Measurements from ENCODE around the gene OR4D6. TPM values are rescaled to one million over a fixed set of nuclear protein-coding genes. Genes with fewer than 3 reads are reported as not detected.

OR4D6 gene
- polyA plus RNA-seq, 1 of the 3 experiments (the other 2 are of a cell fraction) = not detected

- H3K4me1 ChIP-seq (ENCODE audit: control insufficient read depth in 1 of 2, insufficient read depth in 2 of 2, low read depth in 1 of 2, low read length in 1 of 2) = no peaks in the 10 kb centered on the region
- DNase-seq = no peak
- H3K4me3 ChIP-seq (ENCODE audit: low read depth in 2 of 2, low read length in 1 of 2) = no peak within 1 kb of the TSS
- no peaks in the 10 kb centered on the region for H3K9me3 ChIP-seq
- H3K27me3 ChIP-seq (ENCODE audit: insufficient read depth) = peaks cover 18% of the 10 kb centered on the region; the same call in 1 of the 2 replicates
- H3K27ac ChIP-seq (ENCODE audit: low read depth in 2 of 2, low read length in 1 of 2) = no peak within 1 kb of the TSS
- no peaks in the 10 kb centered on the region for H4K20me1 ChIP-seq (ENCODE audit: insufficient read depth)
- no peaks in the 10 kb centered on the region for H3K36me3 ChIP-seq (replicated peaks in 1 of 2; ENCODE audit: control insufficient read depth in 1 of 2, insufficient read depth in 2 of 2, low read length in 1 of 2)
- POLR2A ChIA-PET = no interaction called here
- H3K79me2 ChIP-seq (ENCODE audit: insufficient read depth) = no peaks in the 10 kb centered on the region
- H3K9ac ChIP-seq = no peak within 1 kb of the TSS
- H3F3A ChIP-seq (replicated peaks; ENCODE audit: insufficient read depth) = no peaks in the 10 kb centered on the region
- no peak within 1 kb of the TSS for H2AFZ ChIP-seq (ENCODE audit: low read depth)
- CTCF ChIA-PET = no interaction called here
- H3K9me2 ChIP-seq = no peaks in the 10 kb centered on the region
- TF ChIP-seq YY1 (IDR thresholded peaks at IDR 0.05; ENCODE audit: low read depth) (no peak), MEF2A (IDR thresholded peaks at IDR 0.05; ENCODE audit: borderline replicate concordance, low read depth) (no peak), TEAD4 (IDR thresholded peaks at IDR 0.05; ENCODE audit: borderline replicate concordance, insufficient read depth) (no peak), SMC3 (IDR thresholded peaks at IDR 0.05; ENCODE audit: low read depth, low read length) (no peak), NFIC (IDR thresholded peaks at IDR 0.05; ENCODE audit: borderline replicate concordance) (no peak), MAX (IDR thresholded peaks at IDR 0.05; ENCODE audit: low read depth) (no peak), FOXM1 (IDR thresholded peaks at IDR 0.05; ENCODE audit: low read depth) (no peak), RAD21 (IDR thresholded peaks at IDR 0.05; ENCODE audit: low read length) (no peak), POLR2AphosphoS5 (IDR thresholded peaks at IDR 0.05; ENCODE audit: low read depth, low read length) (no peak), RFX5 (IDR thresholded peaks at IDR 0.05; ENCODE audit: low read length) (no peak), SIN3A (IDR thresholded peaks at IDR 0.05; ENCODE audit: borderline replicate concordance, low read depth, low read length) (no peak), RCOR1 (IDR thresholded peaks at IDR 0.05; ENCODE audit: low read length) (no peak), IRF3 (IDR thresholded peaks at IDR 0.05; ENCODE audit: low read depth, low read length) (no peak), CHD2 (IDR thresholded peaks at IDR 0.05; ENCODE audit: low read length, partially characterized antibody) (no peak), FOSL2 (IDR thresholded peaks at IDR 0.05; ENCODE audit: borderline replicate concordance, low read depth) (no peak), FOXJ3 (CRISPR knock-in tag; IDR thresholded peaks at IDR 0.05) (no peak), NRF1 (IDR thresholded peaks at IDR 0.05; ENCODE audit: low read depth, low read length) (no peak)
- TF ChIP-seq, protein P1, sequence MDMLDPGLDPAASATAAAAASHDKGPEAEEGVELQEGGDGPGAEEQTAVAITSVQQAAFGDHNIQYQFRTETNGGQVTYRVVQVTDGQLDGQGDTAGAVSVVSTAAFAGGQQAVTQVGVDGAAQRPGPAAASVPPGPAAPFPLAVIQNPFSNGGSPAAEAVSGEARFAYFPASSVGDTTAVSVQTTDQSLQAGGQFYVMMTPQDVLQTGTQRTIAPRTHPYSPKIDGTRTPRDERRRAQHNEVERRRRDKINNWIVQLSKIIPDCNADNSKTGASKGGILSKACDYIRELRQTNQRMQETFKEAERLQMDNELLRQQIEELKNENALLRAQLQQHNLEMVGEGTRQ (IDR thresholded peaks at IDR 0.05; ENCODE audit: borderline replicate concordance, low read depth, low read length) = no peak
- TF ChIP-seq, protein P2, sequence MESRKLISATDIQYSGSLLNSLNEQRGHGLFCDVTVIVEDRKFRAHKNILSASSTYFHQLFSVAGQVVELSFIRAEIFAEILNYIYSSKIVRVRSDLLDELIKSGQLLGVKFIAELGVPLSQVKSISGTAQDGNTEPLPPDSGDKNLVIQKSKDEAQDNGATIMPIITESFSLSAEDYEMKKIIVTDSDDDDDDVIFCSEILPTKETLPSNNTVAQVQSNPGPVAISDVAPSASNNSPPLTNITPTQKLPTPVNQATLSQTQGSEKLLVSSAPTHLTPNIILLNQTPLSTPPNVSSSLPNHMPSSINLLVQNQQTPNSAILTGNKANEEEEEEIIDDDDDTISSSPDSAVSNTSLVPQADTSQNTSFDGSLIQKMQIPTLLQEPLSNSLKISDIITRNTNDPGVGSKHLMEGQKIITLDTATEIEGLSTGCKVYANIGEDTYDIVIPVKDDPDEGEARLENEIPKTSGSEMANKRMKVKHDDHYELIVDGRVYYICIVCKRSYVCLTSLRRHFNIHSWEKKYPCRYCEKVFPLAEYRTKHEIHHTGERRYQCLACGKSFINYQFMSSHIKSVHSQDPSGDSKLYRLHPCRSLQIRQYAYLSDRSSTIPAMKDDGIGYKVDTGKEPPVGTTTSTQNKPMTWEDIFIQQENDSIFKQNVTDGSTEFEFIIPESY (IDR thresholded peaks at IDR 0.05; ENCODE audit: borderline replicate concordance, low read depth) = no peak
- H3K4me2 ChIP-seq = no peak within 1 kb of the TSS
These were observed 46.5 kb downstream of the OR4D6 start, which contains the start of gene OR4D11 for GRCh38 chr11:59503276-59503675. OR4D11 (plus strand) TSS chr11:59503576; CDS start chr11:59503576, 0 bp downstream.

Other genes with a start within 250 kb of the OR4D6 start
- not detected in 2 replicates for gene MPEG1, start 244.0 kb upstream of the OR4D6 start, polyA plus RNA-seq (2012; rRNA removed)
- gene OR5AN1, start 98.1 kb upstream of the OR4D6 start, polyA plus RNA-seq (2012; rRNA removed) = not detected in 2 replicates
- gene OR5A2, start 30.5 kb upstream of the OR4D6 start, polyA plus RNA-seq (2012; rRNA removed) = not detected in 2 replicates
- not detected in 2 replicates for gene OR5A1, start 20.5 kb upstream of the OR4D6 start, polyA plus RNA-seq (2012; rRNA removed)
- not detected in 2 replicates for gene OR4D10, start 16.4 kb downstream of the OR4D6 start, polyA plus RNA-seq (2012; rRNA removed)
- gene OR4D11, start 46.6 kb downstream of the OR4D6 start, polyA plus RNA-seq (2012; rRNA removed) = not detected in 2 replicates
- not detected in 2 replicates for gene OR4D9, start 54.6 kb downstream of the OR4D6 start, polyA plus RNA-seq (2012; rRNA removed)
- 11.8 and 12.1 TPM in 2 replicates for gene OSBP, start 158.8 kb downstream of the OR4D6 start, polyA plus RNA-seq (2012; rRNA removed)
- gene PATL1, start 212.1 kb downstream of the OR4D6 start, polyA plus RNA-seq (2012; rRNA removed) = 20.5 and 22.0 TPM in 2 replicates